ENCODE measurements around the gene PCYT2.

PCYT2 gene

GRCh38 chr17:81942167-81942553 lies 31.0 kb upstream of the PCYT2 start:
- no peak for DNase-seq

GRCh38 chr17:81941484-81942166 lies 30.4 kb upstream of the PCYT2 start:
- no peak for DNase-seq

- DNase-seq, result no peak
These were observed 29.6 kb upstream of the PCYT2 start for GRCh38 chr17:81940538-81941483.

GRCh38 chr17:81939881-81940385 lies 28.7 kb upstream of the PCYT2 start:
- DNase-seq, result no peak

- no peak for DNase-seq
These were observed 28.0 kb upstream of the PCYT2 start for GRCh38 chr17:81939218-81939617.

- no peak for DNase-seq
These were observed 24.5 kb upstream of the PCYT2 start for GRCh38 chr17:81935709-81936084.

- no peak for DNase-seq
These were observed 23.9 kb upstream of the PCYT2 start for GRCh38 chr17:81934850-81935708.

GRCh38 chr17:81934098-81934757 lies 23.0 kb upstream of the PCYT2 start:
- no peak for DNase-seq

- no peak for DNase-seq
These were observed 22.0 kb upstream of the PCYT2 start for GRCh38 chr17:81933178-81933699.

GRCh38 chr17:81932333-81932983 lies 21.3 kb upstream of the PCYT2 start:
- DNase-seq, result no peak

GRCh38 chr17:81931557-81932332 lies 20.5 kb upstream of the PCYT2 start:
- DNase-seq, result no peak

GRCh38 chr17:81931189-81931556 lies 20.0 kb upstream of the PCYT2 start:
- DNase-seq, result no peak

GRCh38 chr17:81930142-81931125 lies 19.2 kb upstream of the PCYT2 start:
- DNase-seq, result no peak

GRCh38 chr17:81929253-81930141 lies 18.3 kb upstream of the PCYT2 start:
- DNase-seq, result no peak

GRCh38 chr17:81928544-81929252 lies 17.5 kb upstream of the PCYT2 start:
- no peak for DNase-seq

GRCh38 chr17:81927653-81928543 lies 16.7 kb upstream of the PCYT2 start, which contains the start of gene MAFG:
TSS of gene MAFG (minus strand) at chr17:81927735. CDS start at chr17:81923185, 4,550 bp downstream.
- DNase-seq, result peak; percentile 89 to 90

Measured in AML-193 (cell line).